Umbilical cord (tissue), 2 donors: ENCODE measurements around the gene CD59. TPM values are rescaled to one million over a fixed set of nuclear protein-coding genes. Genes with fewer than 3 reads are reported as not detected.
A peak's percentile ranks its signal among the peaks of the same experiment; 100 is the strongest.
"Not testable (repeated sequence)": the region's sequence is repeated elsewhere in the genome, so short reads cannot be mapped to it uniquely, and the experiment has no call there.

Source experiments
- DNase-seq: peaks from one replicate; pipeline ENCODE4 v3.0.0-alpha.2; 2015; ENCODE audit warnings: low spot score
- total RNA-seq: library from RNA; depleted of rRNA; stranded (reverse); fragments of >200 nt; gene quantifications from one replicate; pipeline ENCODE4 v1.2.3, GENCODE V29; 2014; ENCODE audit warnings: low replicate concordance; ENCODE audit not compliant: insufficient read depth

The CD59 gene
- total RNA-seq, 1 donor from 2014 or later: 67.9 TPM

GRCh38 chr11:33743291-33743690 is 7.1 kb upstream of the CD59 start:
- DNase-seq: no peak

DNA sequence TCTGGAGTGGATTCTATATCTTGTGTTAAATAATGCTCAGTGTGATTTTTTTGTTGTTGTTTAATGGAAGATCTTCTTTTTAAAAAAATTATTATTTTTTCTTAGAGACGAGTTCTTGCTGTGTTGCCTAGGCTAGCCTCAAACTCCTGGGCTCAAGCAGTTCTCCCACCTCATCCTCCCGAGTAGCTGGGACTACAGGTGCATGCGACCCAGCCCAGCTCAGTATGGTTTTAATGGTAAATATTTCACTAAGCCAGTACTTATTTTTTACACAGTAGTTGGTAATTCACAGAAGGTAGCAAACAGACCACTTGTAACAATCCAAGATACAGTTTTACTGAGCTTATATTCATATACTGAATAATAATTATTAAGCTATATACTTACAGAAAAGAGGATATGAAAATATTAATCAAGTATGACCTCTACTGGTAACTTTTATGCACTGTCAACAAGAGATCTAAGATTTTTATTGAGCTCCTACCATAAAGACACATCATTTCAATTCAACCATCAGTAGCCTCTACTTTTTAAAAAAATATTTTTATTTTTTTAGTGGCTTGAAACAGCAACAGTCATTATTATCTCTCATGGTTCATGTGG is 6.1 kb upstream of the CD59 start:
- DNase-seq: peak; percentile 30

DNA sequence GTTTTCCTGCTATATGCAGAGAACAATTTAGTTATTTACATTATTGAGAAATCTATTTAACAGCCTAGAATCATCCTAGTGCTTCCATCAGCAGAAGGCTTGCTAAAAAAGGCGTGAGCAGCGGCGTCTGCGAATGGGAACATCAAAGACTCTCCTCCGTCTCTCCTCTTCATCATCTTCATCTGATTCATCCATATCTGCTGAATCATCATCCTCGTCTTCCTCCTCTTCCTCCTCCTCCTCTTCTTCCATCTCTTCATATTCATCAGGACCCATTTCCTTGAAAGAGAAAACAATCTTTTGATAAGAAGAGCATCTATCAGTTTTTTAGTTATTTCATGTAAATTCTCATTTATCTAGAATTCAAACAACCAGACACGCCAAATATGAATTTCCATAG is 5.6 kb upstream of the CD59 start:
- no peak for DNase-seq

DNA sequence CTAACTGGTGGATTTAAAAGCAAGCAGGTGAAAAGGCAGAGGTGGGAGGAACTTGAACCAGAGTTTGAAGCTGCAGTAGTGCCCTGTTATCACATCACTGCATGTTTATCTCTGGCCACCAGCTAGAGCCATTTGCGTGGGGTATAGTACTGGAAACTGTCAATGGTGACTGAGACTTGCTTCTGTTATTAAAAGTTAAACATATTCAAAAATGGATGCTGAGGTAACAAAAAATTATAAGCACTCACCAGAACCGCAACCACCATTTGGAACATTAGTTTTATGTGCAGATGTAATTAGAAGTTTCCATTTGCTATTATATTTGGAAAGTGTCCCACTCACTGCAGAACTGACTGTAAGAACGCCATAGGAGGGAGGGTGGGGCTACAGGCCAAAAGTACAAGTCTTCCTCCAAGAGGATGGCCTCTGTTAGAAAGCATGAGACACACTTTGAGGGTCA is 1.2 kb upstream of the CD59 start:
- DNase-seq: no peak

GRCh38 chr11:33735271-33736147 is 714 bp downstream of the CD59 start:
- peak; percentile 40 for DNase-seq

GRCh38 chr11:33734441-33735270 is 1.6 kb downstream of the CD59 start:
- peak; percentile 13 for DNase-seq

DNA sequence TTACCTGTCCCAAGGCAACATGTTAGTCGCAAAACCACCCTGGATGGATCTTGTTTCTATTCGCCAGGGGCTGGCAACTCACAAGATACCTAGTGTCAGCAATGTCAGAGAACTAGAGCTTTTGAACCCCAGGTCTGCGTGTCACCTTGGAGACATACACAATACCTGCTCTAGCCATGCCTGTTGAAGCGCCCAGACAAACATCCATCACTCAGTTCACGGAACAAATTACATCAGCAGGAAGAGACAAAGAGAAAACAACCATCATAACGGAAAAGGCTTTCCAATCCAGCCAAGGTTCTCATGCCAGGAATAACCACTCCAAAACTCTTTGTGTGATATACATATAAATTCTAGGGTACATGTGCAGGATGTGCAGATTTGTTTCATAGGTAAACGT is 2.2 kb downstream of the CD59 start:
- DNase-seq: no peak

DNA sequence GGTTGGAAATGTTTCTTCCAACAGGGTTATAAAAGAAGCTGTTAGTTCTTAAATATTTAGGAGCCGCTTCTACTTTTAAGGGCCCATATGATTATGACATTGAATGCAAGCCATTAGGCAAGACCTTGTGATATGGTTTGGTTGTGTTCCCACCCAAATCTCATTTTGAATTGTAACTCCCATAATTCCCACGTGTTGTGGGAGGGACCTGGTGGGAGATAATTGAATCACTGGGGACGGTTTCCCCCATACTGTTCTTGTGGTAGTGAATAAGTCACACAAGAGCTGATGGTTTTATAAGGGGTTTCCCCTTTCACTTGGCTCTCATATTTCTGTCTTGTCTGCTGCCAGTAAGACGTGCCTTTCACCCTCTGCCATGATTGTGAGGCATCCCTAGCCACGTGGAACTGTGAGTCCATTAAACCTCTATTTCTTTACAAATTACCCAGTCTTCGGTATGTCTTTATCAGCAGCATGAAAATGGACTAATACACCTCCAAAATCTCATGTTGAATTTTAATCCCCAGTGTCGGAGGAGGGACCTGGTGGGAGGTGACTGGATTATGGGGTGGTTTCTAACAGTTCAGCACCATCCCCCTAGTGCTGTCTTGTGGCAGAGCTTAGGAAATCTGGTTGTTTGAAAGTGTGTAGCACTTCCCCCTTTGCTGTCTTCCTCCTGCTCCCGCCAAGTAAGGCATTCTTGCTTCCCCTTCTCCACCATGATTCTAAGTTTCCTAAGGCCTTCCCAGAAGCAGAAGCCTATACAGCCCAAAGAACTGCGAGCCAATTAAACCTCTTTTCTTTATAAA is 4.3 kb downstream of the CD59 start:
- no peak for DNase-seq

- DNase-seq: no peak
These were observed 5.5 kb downstream of the CD59 start for GRCh38 chr11:33730716-33731115.

DNA sequence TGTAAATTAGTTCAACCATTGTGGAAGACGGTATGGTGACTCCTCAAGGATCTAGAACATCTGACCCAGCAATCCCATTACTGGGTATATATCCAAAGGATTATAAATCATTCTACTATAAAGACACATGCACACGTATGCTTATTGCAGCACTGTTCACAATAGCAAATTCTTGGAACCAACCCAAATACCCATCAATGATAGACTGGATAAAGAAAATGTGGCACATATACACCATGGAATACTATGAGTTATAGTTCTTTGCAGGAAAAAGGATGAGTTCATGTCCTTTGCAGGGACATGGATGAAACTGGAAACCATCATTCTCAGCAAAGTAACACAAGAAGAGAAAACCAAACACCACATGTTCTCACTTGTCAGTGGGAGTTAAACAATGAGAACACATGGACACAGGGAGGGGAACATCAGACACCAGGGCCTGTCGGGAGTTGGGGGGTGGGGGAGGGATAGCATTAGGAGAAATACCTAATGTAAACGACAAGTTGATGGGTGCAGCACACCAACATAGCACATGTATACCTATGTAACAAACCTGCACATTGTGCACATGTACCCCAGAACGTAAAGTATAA is 7.1 kb downstream of the CD59 start:
- DNase-seq: not testable (repeated sequence)

DNA sequence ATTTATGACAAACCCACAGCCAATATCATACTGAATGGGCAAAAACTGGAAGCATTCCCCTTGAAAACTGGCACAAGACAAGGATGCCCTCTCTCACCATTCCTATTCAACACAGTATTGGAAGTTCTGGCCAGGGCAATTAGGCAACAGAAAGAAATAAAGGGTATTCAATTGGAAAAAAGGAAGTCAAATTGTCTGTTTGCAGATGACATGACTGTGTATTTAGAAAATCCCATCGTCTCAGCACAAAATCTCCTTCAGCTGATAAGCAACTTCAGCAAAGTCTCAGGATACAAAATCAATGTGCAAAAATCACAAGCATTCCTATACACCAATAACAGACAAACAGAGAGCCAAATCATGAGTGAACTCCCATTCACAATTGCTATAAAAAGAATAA is 8.7 kb downstream of the CD59 start:
- not testable (repeated sequence) for DNase-seq

DNA sequence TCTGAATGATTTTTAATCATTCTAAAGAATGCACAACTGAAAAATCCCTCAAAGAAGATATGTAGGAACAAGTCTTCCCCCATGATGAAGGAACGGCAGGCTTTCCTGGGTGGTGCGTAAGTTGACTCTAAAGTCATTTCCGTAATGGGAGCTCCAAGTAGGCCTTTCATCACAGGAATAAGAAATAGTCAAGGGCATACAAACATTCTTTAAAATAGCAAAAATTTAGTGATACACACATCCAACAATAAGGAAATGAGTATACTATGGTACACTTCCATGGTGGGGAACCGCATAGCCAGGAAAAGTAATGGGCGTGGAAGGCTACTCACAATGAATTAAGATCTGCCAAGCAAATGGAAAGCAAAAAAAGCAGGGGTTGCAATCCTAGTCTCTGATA is 10.7 kb downstream of the CD59 start:
- no peak for DNase-seq

DNA sequence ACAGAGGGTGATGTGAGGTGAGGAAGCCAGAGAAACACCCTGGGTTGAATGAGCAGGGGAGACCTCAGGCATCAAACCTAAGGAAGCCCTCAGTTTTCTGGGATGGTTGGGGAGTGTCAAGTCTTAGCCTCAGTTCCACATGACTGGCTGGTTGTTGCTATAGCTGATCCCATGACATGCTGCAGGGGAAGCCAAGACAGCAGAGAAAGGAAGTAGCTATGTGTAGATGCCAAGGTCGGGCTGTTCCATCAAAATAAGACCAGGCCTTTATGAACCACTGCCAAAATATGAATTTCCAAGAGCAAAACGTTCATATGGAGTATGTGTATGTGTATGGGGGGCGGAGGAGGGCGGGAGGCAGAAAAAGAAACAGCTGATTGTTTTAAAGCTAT is 11.6 kb downstream of the CD59 start:
- DNase-seq: peak; percentile 55

GRCh38 chr11:33723238-33723881 is 12.9 kb downstream of the CD59 start:
- no peak for DNase-seq

- DNase-seq: no peak
These were observed 13.5 kb downstream of the CD59 start for GRCh38 chr11:33722590-33723234.

DNA sequence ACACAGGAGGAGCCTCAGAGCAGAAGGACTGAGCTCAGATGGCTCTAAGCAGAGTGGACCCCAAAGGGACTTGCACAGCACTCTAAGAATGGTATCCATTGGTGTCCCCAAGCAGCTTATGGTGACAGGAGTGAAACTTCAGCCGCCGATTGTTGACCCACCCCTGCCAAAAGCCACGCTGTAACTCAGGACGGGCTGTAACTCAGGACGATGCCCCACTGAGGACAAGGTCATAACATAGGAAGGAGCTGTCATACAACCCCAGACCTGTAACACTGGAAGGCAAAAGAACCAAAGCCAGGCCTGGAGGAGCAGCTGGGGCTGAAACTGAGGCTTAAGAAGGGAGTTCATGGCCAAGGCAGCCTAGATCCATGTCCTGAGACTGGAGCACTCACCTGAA is 14.2 kb downstream of the CD59 start:
- DNase-seq: no peak

DNA sequence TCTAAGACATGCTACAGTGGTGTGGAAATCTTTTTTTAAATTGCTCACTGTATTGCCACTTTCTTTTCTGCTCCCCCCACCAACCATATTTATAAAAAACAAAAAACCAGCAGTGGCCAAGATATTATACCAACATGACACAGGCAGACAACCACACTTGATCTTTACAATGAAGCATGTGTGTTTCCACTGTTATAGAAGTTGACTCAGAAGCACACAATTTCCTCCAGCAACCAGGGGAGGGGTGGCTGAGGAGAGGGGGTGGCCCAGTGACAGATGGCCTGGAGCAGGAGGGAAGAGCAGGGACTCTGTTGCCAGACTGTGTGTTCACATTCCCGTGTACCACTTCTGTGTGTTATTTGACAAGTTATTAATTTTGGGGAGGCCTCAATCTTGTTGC is 14.8 kb downstream of the CD59 start:
- no peak for DNase-seq

- no peak for DNase-seq
These were observed 16.6 kb downstream of the CD59 start for GRCh38 chr11:33719587-33719986.

GRCh38 chr11:33718440-33718839 is 17.8 kb downstream of the CD59 start:
- DNase-seq: no peak

GRCh38 chr11:33716243-33716642 is 20.0 kb downstream of the CD59 start:
- DNase-seq: no peak
